SK-N-SH (cell line): ENCODE measurements around the gene NOTCH2. TPM values are rescaled to one million over a fixed set of nuclear protein-coding genes. Genes with fewer than 3 reads are reported as not detected.

Experiments used
- CTCF ChIA-PET: fragments of 300-600, 350-600 bp; formaldehyde crosslinking; extraction: SDS; loops from one replicate; lab custom pipeline; 2021; lab: Yijun Ruan, JAX
- POLR2A ChIA-PET: fragments of 350-600 bp; sonication (Branson Sonifier 250); formaldehyde crosslinking; extraction: SDS; loops from one replicate; lab custom pipeline; 2020; ENCODE audit warnings: antibody characterized with exemption, inconsistent platforms; lab: Yijun Ruan, JAX
- DNase-seq: peaks from one replicate; pipeline ENCODE4 v3.0.0; 2012
- H2AFZ ChIP-seq: fragments of 200-600 bp; sonication (generic); 2 replicates; pipeline ENCODE4 v1.8.1; 2016; ENCODE audit warnings: antibody characterized with exemption, mild to moderate bottlenecking, low read depth
- H3F3A ChIP-seq: fragments of 200-600 bp; sonication (generic); replicated peaks from 2 replicates; pipeline ENCODE3; 2016; ENCODE audit warnings: antibody characterized with exemption, mild to moderate bottlenecking; ENCODE audit not compliant: insufficient read depth
- H3K27ac ChIP-seq, 2 experiments: fragments of 200-500 bp in 1 of 2; fragments of 200-600 bp in 1 of 2; sonication (Bioruptor generic) in 1 of 2; sonication (generic), shearing (Covaris generic) in 1 of 2; 2 replicates each; pipeline versions ENCODE4 v1.5.1 to v1.6.1; 2014 to 2016; ENCODE audit warnings: low read depth in 2 of 2, inconsistent platforms in 1 of 2, low read length in 1 of 2, mild to moderate bottlenecking in 1 of 2, mixed read lengths in 1 of 2
- H3K27me3 ChIP-seq: fragments of 200-600 bp; sonication (generic), shearing (Covaris generic); 2 replicates; pipeline ENCODE4 v1.6.1; 2016; ENCODE audit warnings: mixed run types; ENCODE audit not compliant: insufficient read depth
- H3K36me3 ChIP-seq, 2 experiments: fragments of 200-500 bp in 1 of 2; fragments of 200-600 bp in 1 of 2; sonication (Bioruptor generic) in 1 of 2; sonication (generic) in 1 of 2; replicated peaks in 1 of 2; 2 replicates each; pipeline versions ENCODE3 to v1.5.1; 2014 to 2016; ENCODE audit warnings: low read length in 1 of 2, mild to moderate bottlenecking in 1 of 2; ENCODE audit not compliant: insufficient read depth in 2 of 2, control insufficient read depth in 1 of 2
- H3K4me1 ChIP-seq, 2 experiments: fragments of 200-500 bp in 1 of 2; fragments of 200-600 bp in 1 of 2; sonication (Bioruptor generic) in 1 of 2; sonication (generic), shearing (Covaris generic) in 1 of 2; 2 replicates each; pipeline versions ENCODE4 v1.5.1 to v1.6.1; 2014 to 2016; ENCODE audit warnings: low read depth in 1 of 2, low read length in 1 of 2, mixed run types in 1 of 2; ENCODE audit not compliant: insufficient read depth in 2 of 2, control insufficient read depth in 1 of 2
- H3K4me2 ChIP-seq: fragments of 200-600 bp; sonication (generic), shearing (Covaris generic); 2 replicates; pipeline ENCODE4 v1.6.1; 2017; ENCODE audit warnings: mixed run types
- H3K4me3 ChIP-seq, 2 experiments: fragments of 200-500 bp in 1 of 2; fragments of 200-600 bp in 1 of 2; sonication (Bioruptor generic) in 1 of 2; sonication (generic), shearing (Covaris generic) in 1 of 2; 2 replicates each; pipeline versions ENCODE4 v1.5.1 to v1.8.1; 2014 to 2016; ENCODE audit warnings: low read depth in 2 of 2, inconsistent platforms in 1 of 2, low read length in 1 of 2, mild to moderate bottlenecking in 1 of 2, mixed read lengths in 1 of 2, moderate library complexity in 1 of 2
- H3K79me2 ChIP-seq: fragments of 200-600 bp; sonication (generic); 2 replicates; pipeline ENCODE4 v1.8.1; 2017; ENCODE audit warnings: mild to moderate bottlenecking; ENCODE audit not compliant: insufficient read depth
- H3K9ac ChIP-seq: fragments of 200-600 bp; sonication (generic); 2 replicates; pipeline ENCODE4 v1.6.1; 2017; ENCODE audit warnings: mixed run types
- H3K9me2 ChIP-seq: fragments of 200-600 bp; sonication (generic); 2 replicates; pipeline ENCODE4 v1.6.1; 2017; ENCODE audit warnings: mixed run types
- H3K9me3 ChIP-seq: fragments of 200-600 bp; sonication (generic); 2 replicates; pipeline ENCODE4 v1.6.1; 2017; ENCODE audit warnings: mixed run types, mild to moderate bottlenecking, moderate library complexity
- H4K20me1 ChIP-seq: fragments of 200-600 bp; sonication (generic); 2 replicates; pipeline ENCODE4 v1.6.1; 2017; ENCODE audit warnings: mild to moderate bottlenecking, mixed run types; ENCODE audit not compliant: insufficient read depth
- CHD2 ChIP-seq: fragments of 150-350 bp; IDR thresholded peaks from 2 replicates; pipeline ENCODE4 v1.6.1; 2018; ENCODE audit warnings: low read length; ENCODE audit not compliant: partially characterized antibody
- EZH2phosphoT487 ChIP-seq: fragments of 200-600 bp; sonication (generic); IDR thresholded peaks from 2 replicates; pipeline ENCODE4 v1.6.1; 2017; ENCODE audit warnings: low read depth, mixed run types, mild to moderate bottlenecking, antibody characterized with exemption, moderate library complexity, borderline replicate concordance
- FOSL2 ChIP-seq: IDR thresholded peaks from 2 replicates; pipeline ENCODE4 v1.4.0; 2012; ENCODE audit warnings: low read depth, mild to moderate bottlenecking, moderate library complexity, borderline replicate concordance
- GABPA ChIP-seq: IDR thresholded peaks from 2 replicates; pipeline ENCODE4 v1.4.0; 2012; ENCODE audit warnings: low read depth, mild to moderate bottlenecking
- IRF3 ChIP-seq: fragments of 150-350 bp; IDR thresholded peaks from 2 replicates; pipeline ENCODE4 v1.6.1; 2016; ENCODE audit warnings: mild to moderate bottlenecking, low read depth, low read length
- JUND ChIP-seq: IDR thresholded peaks from 2 replicates; pipeline ENCODE4 v1.4.0; 2012
- MXI1 ChIP-seq: IDR thresholded peaks from 2 replicates; pipeline ENCODE4 v1.6.1; 2012; ENCODE audit warnings: mild to moderate bottlenecking, low read depth, low read length, improper control_type of control experiment
- RAD21 ChIP-seq: IDR thresholded peaks from 2 replicates; pipeline ENCODE4 v1.6.1; 2012; ENCODE audit warnings: mild to moderate bottlenecking, low read length
- REST ChIP-seq: IDR thresholded peaks from 2 replicates; pipeline ENCODE4 v1.6.1; 2012; ENCODE audit warnings: mild to moderate bottlenecking, low read depth, low read length, moderate library complexity
- RXRA ChIP-seq: IDR thresholded peaks from 2 replicates; pipeline ENCODE4 v1.4.0; 2012; ENCODE audit warnings: low read depth, mild to moderate bottlenecking, borderline replicate concordance
- TCF12 ChIP-seq: IDR thresholded peaks from 2 replicates; pipeline ENCODE4 v1.4.0; 2012
- TEAD4 ChIP-seq: IDR thresholded peaks from 2 replicates; pipeline ENCODE4 v1.4.0; 2012; ENCODE audit warnings: mild to moderate bottlenecking, borderline replicate concordance; ENCODE audit not compliant: insufficient read depth
- YY1 ChIP-seq: IDR thresholded peaks from 2 replicates; pipeline ENCODE4 v1.4.0; 2012; ENCODE audit warnings: low read depth, mild to moderate bottlenecking
- ZBTB33 ChIP-seq: IDR thresholded peaks from 2 replicates; pipeline ENCODE4 v1.4.0; 2012; ENCODE audit warnings: low read depth, borderline replicate concordance
- WGBS: methylation state at CpG from one replicate; pipeline ENCODE4 v1.1.6; 2017; ENCODE audit warnings: low lambda C conversion rate; 5-methylcytosine and 5-hydroxymethylcytosine counted together
- polyA plus RNA-seq, 3 experiments: library from polyadenylated mRNA; depleted of rRNA; stranded (reverse); fragments of >200 nt; gene quantifications; 2 replicates each; pipeline ENCODE4 v1.2.3, GENCODE V29; 2012

The NOTCH2 gene
- polyA plus RNA-seq, 1 of the 3 experiments (the other 2 are of a cell fraction), result 23.0 TPM

- H3K36me3 ChIP-seq, result no peaks in the 10 kb centered on the region
- ChIA-PET CTCF (no interaction called here), POLR2A (no interaction called here)
- no peak overlapping the region for H3K9ac ChIP-seq
- DNase-seq, result no peak
- H2AFZ ChIP-seq, result no peak overlapping the region
- no peak overlapping the region for H3K4me3 ChIP-seq
- H3F3A ChIP-seq, result no peaks in the 10 kb centered on the region
- no peaks in the 10 kb centered on the region for H3K27me3 ChIP-seq
- H4K20me1 ChIP-seq, result no peaks in the 10 kb centered on the region
- no peak overlapping the region for H3K27ac ChIP-seq
- H3K9me2 ChIP-seq, result no peaks in the 10 kb centered on the region
- H3K79me2 ChIP-seq, result no peaks in the 10 kb centered on the region
- no peak for TF ChIP-seq JUND
- no peak for TF ChIP-seq GABPA
- no peak for TF ChIP-seq FOSL2
- no peak for TF ChIP-seq RAD21
- H3K4me1 ChIP-seq, result no peaks in the 10 kb centered on the region; a peak in 1 of 4 replicates
- H3K9me3 ChIP-seq, result no peaks in the 10 kb centered on the region
- H3K4me2 ChIP-seq, result no peak overlapping the region
- WGBS, result 59% methylated on average over 4 of the region's 4 CpGs
Measured at GRCh38 chr1:119895102-119895501, 174.4 kb downstream of the NOTCH2 start.

- Histone ChIP-seq H3K9me2 (no peaks in the 10 kb centered on the region), H3K4me3 (no peak overlapping the region), H3F3A (no peaks in the 10 kb centered on the region), H3K79me2 (no peaks in the 10 kb centered on the region), H4K20me1 (no peaks in the 10 kb centered on the region), H3K36me3 (no peaks in the 10 kb centered on the region), H2AFZ (no peak overlapping the region), H3K4me2 (no peak overlapping the region), H3K27me3 (no peaks in the 10 kb centered on the region), H3K9ac (no peak overlapping the region), H3K4me1 (no peaks in the 10 kb centered on the region; a peak in 1 of 4 replicates), H3K9me3 (no peaks in the 10 kb centered on the region), H3K27ac (no peak overlapping the region)
- TF ChIP-seq EZH2phosphoT487 (no peak), CHD2 (no peak), TCF12 (no peak), IRF3 (no peak), JUND (no peak)
- DNase-seq, result no peak
- CTCF ChIA-PET, result interaction anchor here (0.6 kb wide), 1 partner anchor 8 kb away, joined by 4 read pairs; no protein-coding TSS in a partner anchor
- POLR2A ChIA-PET, result no interaction called here
- WGBS, result 78% methylated on average over 10 of the region's 10 CpGs
Measured at GRCh38 chr1:119893827-119894700, 175.4 kb downstream of the NOTCH2 start.

- no peaks in the 10 kb centered on the region for H3K27me3 ChIP-seq
- no peaks in the 10 kb centered on the region for H3K9me2 ChIP-seq
- H3K4me1 ChIP-seq, result no peaks in the 10 kb centered on the region
- H3K36me3 ChIP-seq, result no peaks in the 10 kb centered on the region
- H3K9ac ChIP-seq, result no peak overlapping the region
- no peaks in the 10 kb centered on the region for H3K79me2 ChIP-seq
- no peaks in the 10 kb centered on the region for H3K9me3 ChIP-seq
- no peak overlapping the region for H3K27ac ChIP-seq
- no peak for DNase-seq
- POLR2A ChIA-PET, result no interaction called here
- CTCF ChIA-PET, result no interaction called here
- H3K4me3 ChIP-seq, result no peak overlapping the region
- H4K20me1 ChIP-seq, result no peaks in the 10 kb centered on the region
- H3K4me2 ChIP-seq, result no peak overlapping the region
- H2AFZ ChIP-seq, result no peak overlapping the region
- H3F3A ChIP-seq, result no peaks in the 10 kb centered on the region
- 63% methylated on average over 6 of the region's 6 CpGs for WGBS
- TF ChIP-seq TEAD4 (no peak), REST (no peak), FOSL2 (no peak), MXI1 (no peak), ZBTB33 (no peak), RXRA (no peak), YY1 (no peak)
Measured at GRCh38 chr1:119893238-119893791, 176.1 kb downstream of the NOTCH2 start.
